GM23248 (cell line): ENCODE data around the gene MACC1.

Experiments used
- EZH2 ChIP-seq: fragments of 200-600 bp; sonication (generic); IDR thresholded peaks from 2 replicates; pipeline ENCODE4 v1.6.1; 2018; ENCODE audit warnings: antibody characterized with exemption, mild to moderate bottlenecking; ENCODE audit not compliant: insufficient read depth, poor library complexity, severe bottlenecking
- EZH2phosphoT487 ChIP-seq: fragments of 200-600 bp; sonication (generic); IDR thresholded peaks from 2 replicates; pipeline ENCODE4 v1.6.1; 2018; ENCODE audit warnings: antibody characterized with exemption, moderate library complexity, mild to moderate bottlenecking, low read depth; ENCODE audit not compliant: insufficient read depth

GRCh38 chr7:20220293-20220761 is 3.1 kb upstream of the MACC1 start:
- TF ChIP-seq EZH2 (no peak), EZH2phosphoT487 (no peak)
